WTC11 (cell line): ENCODE measurements around the gene PEAK1. TPM values are rescaled to one million over a fixed set of nuclear protein-coding genes. Genes with fewer than 3 reads are reported as not detected.

Source experiments
- ATAC-seq: fragments of 200-7000 bp; cut with Tn5 transposase; 2 replicates; pipeline ENCODE4 v1.10.0; 2021; ENCODE audit warnings: mild to moderate bottlenecking, moderate library complexity
- CTCF ChIA-PET: fragments of 300-600 bp; sonication (Branson Sonifier 250); formaldehyde crosslinking; loops from one replicate; lab custom pipeline; 2021; ENCODE audit warnings: antibody characterized with exemption; lab: Charles Lee
- POLR2A ChIA-PET: fragments of 350-600 bp; sonication (Branson Sonifier 250); formaldehyde crosslinking; loops from one replicate; lab custom pipeline; 2021; ENCODE audit warnings: antibody characterized with exemption; lab: Charles Lee
- DNase-seq: peaks from one replicate; pipeline ENCODE4 v3.0.0; 2021; ENCODE audit warnings: low spot score
- H3K27ac Mint-ChIP-seq: 2 replicates; pipeline ENCODE4 v1.8.0; 2021; ENCODE audit warnings: mixed read lengths
- H3K27me3 Mint-ChIP-seq: 2 replicates; pipeline ENCODE4 v1.8.0; 2021; ENCODE audit warnings: low read depth, mild to moderate bottlenecking, moderate library complexity, mixed read lengths
- H3K36me3 Mint-ChIP-seq: 2 replicates; pipeline ENCODE4 v1.8.0; 2021; ENCODE audit warnings: mixed read lengths
- H3K4me1 Mint-ChIP-seq: 2 replicates; pipeline ENCODE4 v1.8.0; 2022; ENCODE audit warnings: mixed read lengths
- H3K4me3 Mint-ChIP-seq: 2 replicates; pipeline ENCODE4 v1.8.0; 2021; ENCODE audit warnings: mild to moderate bottlenecking, moderate library complexity, mixed read lengths
- H3K9me3 Mint-ChIP-seq: 2 replicates; pipeline ENCODE4 v1.8.0; 2021; ENCODE audit warnings: mixed read lengths
- CREB1 ChIP-seq: sonication (generic); formaldehyde crosslinking; IDR thresholded peaks from 2 replicates; pipeline ENCODE4 v1.8.0; 2023; ENCODE audit warnings: mild to moderate bottlenecking, missing genetic modification reagents
- ELF4 ChIP-seq: sonication (generic); formaldehyde crosslinking; IDR thresholded peaks from 2 replicates; pipeline ENCODE4 v1.8.1; 2022; ENCODE audit warnings: low read depth, mild to moderate bottlenecking, moderate library complexity, missing genetic modification reagents
- ESRRA ChIP-seq: sonication (generic); formaldehyde crosslinking; IDR thresholded peaks from 2 replicates; pipeline ENCODE4 v1.8.1; 2022; ENCODE audit warnings: mild to moderate bottlenecking, missing genetic modification reagents, borderline replicate concordance
- FOXK1 ChIP-seq: sonication (generic); formaldehyde crosslinking; IDR thresholded peaks from 2 replicates; pipeline ENCODE4 v1.8.0; 2022; ENCODE audit warnings: mild to moderate bottlenecking, moderate library complexity, missing genetic modification reagents
- GTF2I ChIP-seq: fragments of 250-450 bp; sonication (Bioruptor Pico); conservative IDR thresholded peaks from 2 replicates; pipeline ENCODE4 v1.4.0; 2021; ENCODE audit warnings: mild to moderate bottlenecking
- KAT7 ChIP-seq: sonication (generic); formaldehyde crosslinking; IDR thresholded peaks from 2 replicates; pipeline ENCODE4 v1.8.1; 2023; ENCODE audit warnings: missing genetic modification reagents, mild to moderate bottlenecking, borderline replicate concordance
- MXD4 ChIP-seq: fragments of 250-450 bp; sonication (Bioruptor Pico); IDR thresholded peaks from 2 replicates; pipeline ENCODE4 v1.8.0; 2021; ENCODE audit warnings: mild to moderate bottlenecking, moderate library complexity, borderline replicate concordance
- PRDM15 ChIP-seq: sonication (generic); formaldehyde crosslinking; IDR thresholded peaks from 2 replicates; pipeline ENCODE4 v1.8.0; 2022; ENCODE audit warnings: missing genetic modification reagents
- RORB ChIP-seq: fragments of 250-450 bp; sonication (Bioruptor Pico); IDR thresholded peaks from 2 replicates; pipeline ENCODE4 v1.9.0; 2021; ENCODE audit warnings: mild to moderate bottlenecking
- TCF7 ChIP-seq: sonication (generic); formaldehyde crosslinking; IDR thresholded peaks from 2 replicates; pipeline ENCODE4 v1.8.0; 2022; ENCODE audit warnings: mild to moderate bottlenecking, low read depth, missing genetic modification reagents, moderate library complexity
- USF2 ChIP-seq: sonication (generic); formaldehyde crosslinking; IDR thresholded peaks from 2 replicates; pipeline ENCODE4 v1.8.1; 2023; ENCODE audit warnings: mild to moderate bottlenecking, missing genetic modification reagents, moderate library complexity
- ZNF219 ChIP-seq: sonication (generic); formaldehyde crosslinking; IDR thresholded peaks from 2 replicates; pipeline ENCODE4 v1.8.0; 2023; ENCODE audit warnings: missing genetic modification reagents, mild to moderate bottlenecking, borderline replicate concordance
- ZNF263 ChIP-seq: sonication (generic); formaldehyde crosslinking; IDR thresholded peaks from 2 replicates; pipeline ENCODE4 v1.8.1; 2022; ENCODE audit warnings: low read depth, mild to moderate bottlenecking, moderate library complexity, missing genetic modification reagents
- ZNF281 ChIP-seq: sonication (generic); formaldehyde crosslinking; IDR thresholded peaks from 2 replicates; pipeline ENCODE4 v1.8.0; 2023; ENCODE audit warnings: mild to moderate bottlenecking, missing genetic modification reagents
- ZNF396 ChIP-seq: fragments of 250-450 bp; sonication (Bioruptor Pico); IDR thresholded peaks from 2 replicates; pipeline ENCODE4 v1.8.0; 2021; ENCODE audit warnings: mild to moderate bottlenecking, moderate library complexity, borderline replicate concordance
- total RNA-seq: library from RNA; stranded (reverse); gene quantifications from 3 replicates; pipeline ENCODE4 v1.2.3, GENCODE V29; 2021
- TF ChIP-seq, protein P1 (sequence below): fragments of 250-450 bp; sonication (Bioruptor Pico); IDR thresholded peaks from 2 replicates; pipeline ENCODE4 v1.9.0; 2021; ENCODE audit warnings: mild to moderate bottlenecking
- TF ChIP-seq, protein P2 (sequence below): fragments of 200-600 bp; IDR thresholded peaks from 2 replicates; pipeline ENCODE4 v1.8.0; 2022; ENCODE audit warnings: antibody characterized with exemption

PEAK1 gene
- total RNA-seq, 1 experiment from 2014 or later: 49.0 TPM

- TF ChIP-seq PRDM15 (CRISPR knock-in tag): no peak
- TF ChIP-seq, protein P1, sequence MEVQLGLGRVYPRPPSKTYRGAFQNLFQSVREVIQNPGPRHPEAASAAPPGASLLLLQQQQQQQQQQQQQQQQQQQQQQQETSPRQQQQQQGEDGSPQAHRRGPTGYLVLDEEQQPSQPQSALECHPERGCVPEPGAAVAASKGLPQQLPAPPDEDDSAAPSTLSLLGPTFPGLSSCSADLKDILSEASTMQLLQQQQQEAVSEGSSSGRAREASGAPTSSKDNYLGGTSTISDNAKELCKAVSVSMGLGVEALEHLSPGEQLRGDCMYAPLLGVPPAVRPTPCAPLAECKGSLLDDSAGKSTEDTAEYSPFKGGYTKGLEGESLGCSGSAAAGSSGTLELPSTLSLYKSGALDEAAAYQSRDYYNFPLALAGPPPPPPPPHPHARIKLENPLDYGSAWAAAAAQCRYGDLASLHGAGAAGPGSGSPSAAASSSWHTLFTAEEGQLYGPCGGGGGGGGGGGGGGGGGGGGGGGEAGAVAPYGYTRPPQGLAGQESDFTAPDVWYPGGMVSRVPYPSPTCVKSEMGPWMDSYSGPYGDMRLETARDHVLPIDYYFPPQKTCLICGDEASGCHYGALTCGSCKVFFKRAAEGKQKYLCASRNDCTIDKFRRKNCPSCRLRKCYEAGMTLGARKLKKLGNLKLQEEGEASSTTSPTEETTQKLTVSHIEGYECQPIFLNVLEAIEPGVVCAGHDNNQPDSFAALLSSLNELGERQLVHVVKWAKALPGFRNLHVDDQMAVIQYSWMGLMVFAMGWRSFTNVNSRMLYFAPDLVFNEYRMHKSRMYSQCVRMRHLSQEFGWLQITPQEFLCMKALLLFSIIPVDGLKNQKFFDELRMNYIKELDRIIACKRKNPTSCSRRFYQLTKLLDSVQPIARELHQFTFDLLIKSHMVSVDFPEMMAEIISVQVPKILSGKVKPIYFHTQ (CRISPR knock-in tag): no peak
- TF ChIP-seq RORB (CRISPR knock-in tag): no peak
- TF ChIP-seq FOXK1: no peak
- TF ChIP-seq, all 79 proteins: peak for 0
These were observed 256.9 kb downstream of the PEAK1 start (continued) for GRCh38 chr15:77162872-77163633.

DNA sequence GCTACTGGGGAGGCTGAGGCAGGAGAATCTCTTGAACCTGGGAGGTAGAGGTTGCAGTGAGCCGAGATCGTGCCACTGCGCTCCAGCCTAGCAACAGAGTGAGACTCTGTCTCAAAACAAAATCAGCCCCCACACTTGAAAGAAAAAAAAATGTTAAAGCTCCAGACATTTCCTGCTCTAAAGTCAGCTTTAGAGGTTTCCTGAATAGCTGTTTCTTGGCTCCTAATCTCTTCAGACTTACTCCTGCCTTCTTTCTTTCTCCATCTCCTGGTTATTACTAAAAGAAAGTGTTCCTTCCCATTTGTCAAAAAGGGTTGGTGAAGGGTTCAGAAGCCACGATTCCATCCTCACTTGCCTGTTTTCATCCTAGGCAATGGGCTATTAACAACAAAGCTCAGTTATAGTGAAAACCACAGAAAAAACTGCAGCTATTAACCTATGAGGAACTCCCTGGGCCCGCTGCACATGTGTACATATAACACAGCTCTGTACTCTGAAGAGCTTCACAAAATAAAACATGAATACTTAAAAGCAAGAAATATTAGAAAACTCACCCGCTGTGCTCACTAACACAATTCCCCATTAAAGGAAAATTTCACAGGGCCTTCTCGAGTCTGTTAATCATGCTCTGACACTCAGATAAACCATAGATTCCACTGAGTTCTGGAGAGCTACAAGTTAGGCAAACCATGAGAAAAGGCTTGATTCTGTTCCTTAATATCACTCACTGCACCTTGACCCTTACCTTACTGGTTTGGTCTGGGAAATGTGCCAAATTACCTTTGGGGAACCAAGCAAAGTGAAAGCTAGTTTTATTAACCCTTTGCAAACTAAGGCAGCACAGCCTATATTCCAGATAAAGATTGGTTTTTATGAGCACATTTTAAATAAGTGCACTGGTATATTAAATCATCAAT lies 259.1 kb downstream of the PEAK1 start:
- peak; percentile 51 for ATAC-seq
- H3K4me3 Mint-ChIP-seq: no peak overlapping the region
- no peaks in the 10 kb centered on the region for H3K27me3 Mint-ChIP-seq
- peaks cover 16% of the 10 kb centered on the region for H3K9me3 Mint-ChIP-seq
- peak overlapping the region; percentile 80 for H3K27ac Mint-ChIP-seq
- CTCF ChIA-PET: interaction anchor here (0.7 to 1.6 kb wide), 5 partner anchors 42 to 742 kb away, joined by 3 to 11 read pairs (median 5); no protein-coding TSS in a partner anchor
- peaks cover 42% of the 10 kb centered on the region for H3K4me1 Mint-ChIP-seq
- no peak for DNase-seq
- POLR2A ChIA-PET: interaction anchor here (0.6 to 0.7 kb wide), 2 partner anchors 51 to 175 kb away, joined by 3 to 4 read pairs; no protein-coding TSS in a partner anchor
- H3K36me3 Mint-ChIP-seq: peaks cover 23% of the 10 kb centered on the region
- TF ChIP-seq ZNF396 (CRISPR knock-in tag) (no peak), PRDM15 (CRISPR knock-in tag) (no peak), KAT7 (no peak), ESRRA (CRISPR knock-in tag) (no peak), MXD4 (no peak), GTF2I (no peak), ZNF263 (no peak), TCF7 (CRISPR knock-in tag) (no peak), ZNF219 (CRISPR knock-in tag) (no peak), CREB1 (CRISPR knock-in tag) (no peak), ELF4 (CRISPR knock-in tag) (no peak), USF2 (CRISPR knock-in tag) (no peak), ZNF281 (CRISPR knock-in tag) (no peak)
- TF ChIP-seq, protein P2, sequence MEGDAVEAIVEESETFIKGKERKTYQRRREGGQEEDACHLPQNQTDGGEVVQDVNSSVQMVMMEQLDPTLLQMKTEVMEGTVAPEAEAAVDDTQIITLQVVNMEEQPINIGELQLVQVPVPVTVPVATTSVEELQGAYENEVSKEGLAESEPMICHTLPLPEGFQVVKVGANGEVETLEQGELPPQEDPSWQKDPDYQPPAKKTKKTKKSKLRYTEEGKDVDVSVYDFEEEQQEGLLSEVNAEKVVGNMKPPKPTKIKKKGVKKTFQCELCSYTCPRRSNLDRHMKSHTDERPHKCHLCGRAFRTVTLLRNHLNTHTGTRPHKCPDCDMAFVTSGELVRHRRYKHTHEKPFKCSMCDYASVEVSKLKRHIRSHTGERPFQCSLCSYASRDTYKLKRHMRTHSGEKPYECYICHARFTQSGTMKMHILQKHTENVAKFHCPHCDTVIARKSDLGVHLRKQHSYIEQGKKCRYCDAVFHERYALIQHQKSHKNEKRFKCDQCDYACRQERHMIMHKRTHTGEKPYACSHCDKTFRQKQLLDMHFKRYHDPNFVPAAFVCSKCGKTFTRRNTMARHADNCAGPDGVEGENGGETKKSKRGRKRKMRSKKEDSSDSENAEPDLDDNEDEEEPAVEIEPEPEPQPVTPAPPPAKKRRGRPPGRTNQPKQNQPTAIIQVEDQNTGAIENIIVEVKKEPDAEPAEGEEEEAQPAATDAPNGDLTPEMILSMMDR: no peak
